HPDE6-E6E7 (cell line): ENCODE measurements around the gene CHAMP1.

Experiments
- DNase-seq: peaks from one replicate; pipeline ENCODE4 v3.0.0; 2011; ENCODE audit warnings: missing footprints; ENCODE audit errors: extremely low spot score

CHAMP1 gene

GRCh38 chr13:114314074-114314912, at the start of gene CHAMP1:
Gene CHAMP1, plus strand, starts transcription at chr13:114314503. Its CDS starts 9,340 bp downstream, at chr13:114323843.
- DNase-seq: peak; percentile 85

GRCh38 chr13:114264886-114265611, 49.3 kb upstream of the CHAMP1 start:
- no peak for DNase-seq

GRCh38 chr13:114266241-114266640, 48.1 kb upstream of the CHAMP1 start:
- DNase-seq: no peak

- DNase-seq: no peak
Observed at GRCh38 chr13:114268344-114269280, 45.7 kb upstream of the CHAMP1 start.

- DNase-seq: no peak
Observed at GRCh38 chr13:114269281-114269770, 45.0 kb upstream of the CHAMP1 start.

- no peak for DNase-seq
Observed at GRCh38 chr13:114272977-114273376, 41.3 kb upstream of the CHAMP1 start.

GRCh38 chr13:114275304-114275703, 39.0 kb upstream of the CHAMP1 start:
- DNase-seq: no peak

- DNase-seq: no peak
Observed at GRCh38 chr13:114279146-114279545, 35.2 kb upstream of the CHAMP1 start.

- DNase-seq: no peak
Observed at GRCh38 chr13:114279758-114280355, 34.4 kb upstream of the CHAMP1 start.

GRCh38 chr13:114281351-114282040, 32.8 kb upstream of the CHAMP1 start, which contains the start of gene UPF3A:
Gene UPF3A, plus strand, starts transcription at chr13:114281601. Its CDS starts 39 bp downstream, at chr13:114281640.
- DNase-seq: peak; percentile 80

- DNase-seq: peak; percentile 48
Observed at GRCh38 chr13:114282041-114282670, 32.1 kb upstream of the CHAMP1 start.

- DNase-seq: no peak
Observed at GRCh38 chr13:114283576-114283975, 30.7 kb upstream of the CHAMP1 start.

GRCh38 chr13:114284680-114285079, 29.6 kb upstream of the CHAMP1 start:
- no peak for DNase-seq

- peak; percentile 31 for DNase-seq
Observed at GRCh38 chr13:114285166-114285808, 29.0 kb upstream of the CHAMP1 start.

GRCh38 chr13:114286808-114287207, 27.5 kb upstream of the CHAMP1 start:
- no peak for DNase-seq

GRCh38 chr13:114288157-114288591, 26.1 kb upstream of the CHAMP1 start:
- no peak for DNase-seq

GRCh38 chr13:114296448-114296847, 17.9 kb upstream of the CHAMP1 start:
- DNase-seq: no peak

GRCh38 chr13:114296902-114297301, 17.4 kb upstream of the CHAMP1 start:
- no peak for DNase-seq

GRCh38 chr13:114298866-114299265, 15.4 kb upstream of the CHAMP1 start:
- DNase-seq: no peak
